Measurements from ENCODE around the gene RNF157.

DNA sequence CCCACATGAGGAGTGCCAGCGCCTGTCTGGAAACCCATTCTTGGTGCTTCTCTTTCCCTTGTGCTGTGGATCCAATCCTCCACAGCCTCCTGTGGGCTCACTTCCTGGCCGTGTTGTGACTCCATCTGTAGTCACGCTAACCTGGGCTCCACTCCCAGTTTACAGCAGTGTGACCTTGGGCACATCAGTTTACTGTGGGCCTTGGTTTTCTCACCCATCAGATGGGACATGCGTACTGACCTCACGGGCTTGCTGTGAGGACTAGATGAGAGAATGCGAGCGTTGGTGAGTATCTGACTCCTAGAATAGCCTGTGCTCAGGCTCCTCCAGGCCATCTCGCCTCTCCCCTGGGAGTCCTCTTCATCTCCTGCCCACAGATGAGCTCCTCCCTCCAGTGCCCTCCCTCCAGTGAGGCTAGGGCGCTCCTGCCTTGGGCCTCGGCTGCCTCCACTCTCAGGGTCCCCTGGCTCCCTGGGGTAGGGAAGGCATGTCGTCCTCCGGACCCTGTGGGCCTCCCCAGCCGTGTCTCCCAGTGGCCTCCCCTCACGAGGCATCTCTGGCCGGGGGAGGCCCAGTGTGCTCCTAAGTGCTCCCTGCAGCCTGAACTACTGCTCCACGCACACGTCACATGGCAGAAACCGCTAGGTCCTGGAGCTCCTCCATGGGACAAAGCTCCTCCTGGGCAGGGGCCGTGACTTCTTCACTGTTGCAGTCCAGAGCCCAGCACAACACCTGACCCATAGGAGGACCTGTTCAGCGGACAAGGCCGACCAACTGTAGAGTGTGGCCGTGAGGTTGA, 94.0 kb downstream of the RNF157 start:
- TF ChIP-seq TAF1 (IDR thresholded peaks at IDR 0.05; ENCODE audit: borderline replicate concordance, low read depth, low read length): no peak
- no peak for TF ChIP-seq POLR2A (IDR thresholded peaks at IDR 0.05; ENCODE audit: low read depth, low read length)
